ENCODE data around the gene SLCO2A1.
A peak's percentile ranks its signal among the peaks of the same experiment; 100 is the strongest.

SLCO2A1 gene

GRCh38 chr3:133895208-133896001 is 134.3 kb downstream of the SLCO2A1 start, which contains the start of gene RAB6B:
TSS of gene RAB6B (minus strand) at chr3:133895882. CDS start at chr3:133895466, 416 bp downstream.
- H3K4me2 ChIP-seq (ENCODE audit: low read depth, low read length) = peak within 1 kb of the TSS; percentile 86
- no peak within 1 kb of the TSS for H3K27ac ChIP-seq (ENCODE audit: low read length)
- no peaks in the 10 kb centered on the region; the same call in 1 of the 2 replicates for H3F3A ChIP-seq (ENCODE audit: insufficient read depth, low read length)
- peak; percentile 20 for DNase-seq
- no peaks in the 10 kb centered on the region for H3K27me3 ChIP-seq (replicated peaks; ENCODE audit: insufficient read depth, low read length)
- TF ChIP-seq EZH2 (optimal IDR thresholded peaks at IDR 0.05; ENCODE audit: low read depth, low read length) (no peak), CTCF (IDR thresholded peaks at IDR 0.05; ENCODE audit: low read length) (no peak), EZH2phosphoT487 (IDR thresholded peaks at IDR 0.05; ENCODE audit: low read length) (no peak)
- H4K20me1 ChIP-seq (ENCODE audit: insufficient read depth, low read length) = no peaks in the 10 kb centered on the region
- no peak within 1 kb of the TSS for H3K9ac ChIP-seq (ENCODE audit: low read length)
- H3K36me3 ChIP-seq (replicated peaks; ENCODE audit: insufficient read depth, low read length) = no peaks in the 10 kb centered on the region
- no peaks in the 10 kb centered on the region for H3K79me2 ChIP-seq (ENCODE audit: low read length)
- H2AFZ ChIP-seq (ENCODE audit: low read length) = peak within 1 kb of the TSS; percentile 63
- no peaks in the 10 kb centered on the region for H3K4me1 ChIP-seq (ENCODE audit: low read length)
- no peaks in the 10 kb centered on the region for H3K9me2 ChIP-seq (replicated peaks; ENCODE audit: insufficient read depth, low read length)
- H3K9me3 ChIP-seq (replicated peaks; ENCODE audit: insufficient read depth, low read length) = no peaks in the 10 kb centered on the region
- peak within 1 kb of the TSS; percentile 61 for H3K4me3 ChIP-seq (ENCODE audit: low read length)

GRCh38 chr3:133894353-133895207 is 135.1 kb downstream of the SLCO2A1 start:
- Histone ChIP-seq H3K9ac (ENCODE audit: low read length) (no peak overlapping the region), H3K27me3 (replicated peaks; ENCODE audit: insufficient read depth, low read length) (no peaks in the 10 kb centered on the region), H3K79me2 (ENCODE audit: low read length) (no peaks in the 10 kb centered on the region), H3K9me2 (replicated peaks; ENCODE audit: insufficient read depth, low read length) (no peaks in the 10 kb centered on the region), H4K20me1 (ENCODE audit: insufficient read depth, low read length) (no peaks in the 10 kb centered on the region), H3F3A (ENCODE audit: insufficient read depth, low read length) (no peaks in the 10 kb centered on the region; the same call in 1 of the 2 replicates), H2AFZ (ENCODE audit: low read length) (no peak overlapping the region), H3K4me1 (ENCODE audit: low read length) (no peaks in the 10 kb centered on the region), H3K9me3 (replicated peaks; ENCODE audit: insufficient read depth, low read length) (no peaks in the 10 kb centered on the region), H3K4me2 (ENCODE audit: low read depth, low read length) (peak overlapping the region; percentile 86; the same call in 1 of the 2 replicates), H3K36me3 (replicated peaks; ENCODE audit: insufficient read depth, low read length) (no peaks in the 10 kb centered on the region), H3K27ac (ENCODE audit: low read length) (no peak overlapping the region), H3K4me3 (ENCODE audit: low read length) (no peak overlapping the region)
- no peak for DNase-seq
- TF ChIP-seq EZH2phosphoT487 (IDR thresholded peaks at IDR 0.05; ENCODE audit: low read length) (no peak), EZH2 (optimal IDR thresholded peaks at IDR 0.05; ENCODE audit: low read depth, low read length) (no peak), CTCF (IDR thresholded peaks at IDR 0.05; ENCODE audit: low read length) (no peak)

- no peak for TF ChIP-seq EZH2 (optimal IDR thresholded peaks at IDR 0.05; ENCODE audit: low read depth, low read length)
- no peak for TF ChIP-seq EZH2phosphoT487 (IDR thresholded peaks at IDR 0.05; ENCODE audit: low read length)
- TF ChIP-seq CTCF (IDR thresholded peaks at IDR 0.05; ENCODE audit: low read length) = no peak
- no peak overlapping the region for H2AFZ ChIP-seq (ENCODE audit: low read length)
- H3K4me2 ChIP-seq (ENCODE audit: low read depth, low read length) = no peak overlapping the region
These were observed 135.9 kb downstream of the SLCO2A1 start for GRCh38 chr3:133893683-133894352.

More at GRCh38 chr3:133893683-133894352, 135.9 kb downstream of the SLCO2A1 start:
- Histone ChIP-seq H3K4me3 (ENCODE audit: low read length) (no peak overlapping the region), H3K27ac (ENCODE audit: low read length) (no peak overlapping the region), H3K9me3 (replicated peaks; ENCODE audit: insufficient read depth, low read length) (no peaks in the 10 kb centered on the region), H3K36me3 (replicated peaks; ENCODE audit: insufficient read depth, low read length) (no peaks in the 10 kb centered on the region), H3K4me1 (ENCODE audit: low read length) (no peaks in the 10 kb centered on the region), H3K9me2 (replicated peaks; ENCODE audit: insufficient read depth, low read length) (no peaks in the 10 kb centered on the region), H3F3A (ENCODE audit: insufficient read depth, low read length) (no peaks in the 10 kb centered on the region; the same call in 1 of the 2 replicates), H3K27me3 (replicated peaks; ENCODE audit: insufficient read depth, low read length) (no peaks in the 10 kb centered on the region), H4K20me1 (ENCODE audit: insufficient read depth, low read length) (no peaks in the 10 kb centered on the region), H3K9ac (ENCODE audit: low read length) (no peak overlapping the region), H3K79me2 (ENCODE audit: low read length) (no peaks in the 10 kb centered on the region)
- DNase-seq = no peak

Measured in MM.1S (cell line).